Body of pancreas (tissue), 4 donors: ENCODE results near the gene DYNC1LI2.

ENCODE experiments used
- POLR2A ChIP-seq, 3 donors: fragments of 450-650 bp; IDR thresholded peaks; one replicate each; pipeline ENCODE4 v1.6.1; 2016; ENCODE audit warnings: antibody characterized with exemption in 3 of 3, mild to moderate bottlenecking in 2 of 3
- TF ChIP-seq, protein P1 (sequence below), 7 experiments: fragments of 450-650 bp in 4 of 7; fragments of 200-600 bp in 3 of 7; sonication (generic) in 3 of 7; IDR thresholded peaks; one replicate each; pipeline ENCODE4 v1.5.1; 2016 to 2019; ENCODE audit warnings: antibody characterized with exemption in 7 of 7

DNA sequence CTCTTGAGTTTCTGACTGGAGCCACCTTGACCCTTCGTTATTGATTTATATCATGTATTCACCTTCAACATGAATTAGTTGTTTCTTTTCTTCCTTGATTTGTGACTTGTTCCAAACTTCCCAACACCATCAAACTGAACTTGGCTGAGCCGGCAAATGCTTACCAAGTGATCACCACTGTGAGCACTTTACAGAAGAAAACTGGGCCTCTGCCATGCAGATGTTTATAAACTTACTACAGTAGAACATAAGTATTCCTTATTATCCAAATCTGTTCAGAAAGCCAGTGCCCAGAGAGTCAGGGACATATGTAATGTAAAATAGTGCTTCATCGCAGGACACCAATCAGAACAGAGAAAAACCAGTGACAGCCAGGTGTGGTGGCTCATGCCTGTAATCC lies 74.8 kb downstream of the DYNC1LI2 start:
- TF ChIP-seq, protein P1, sequence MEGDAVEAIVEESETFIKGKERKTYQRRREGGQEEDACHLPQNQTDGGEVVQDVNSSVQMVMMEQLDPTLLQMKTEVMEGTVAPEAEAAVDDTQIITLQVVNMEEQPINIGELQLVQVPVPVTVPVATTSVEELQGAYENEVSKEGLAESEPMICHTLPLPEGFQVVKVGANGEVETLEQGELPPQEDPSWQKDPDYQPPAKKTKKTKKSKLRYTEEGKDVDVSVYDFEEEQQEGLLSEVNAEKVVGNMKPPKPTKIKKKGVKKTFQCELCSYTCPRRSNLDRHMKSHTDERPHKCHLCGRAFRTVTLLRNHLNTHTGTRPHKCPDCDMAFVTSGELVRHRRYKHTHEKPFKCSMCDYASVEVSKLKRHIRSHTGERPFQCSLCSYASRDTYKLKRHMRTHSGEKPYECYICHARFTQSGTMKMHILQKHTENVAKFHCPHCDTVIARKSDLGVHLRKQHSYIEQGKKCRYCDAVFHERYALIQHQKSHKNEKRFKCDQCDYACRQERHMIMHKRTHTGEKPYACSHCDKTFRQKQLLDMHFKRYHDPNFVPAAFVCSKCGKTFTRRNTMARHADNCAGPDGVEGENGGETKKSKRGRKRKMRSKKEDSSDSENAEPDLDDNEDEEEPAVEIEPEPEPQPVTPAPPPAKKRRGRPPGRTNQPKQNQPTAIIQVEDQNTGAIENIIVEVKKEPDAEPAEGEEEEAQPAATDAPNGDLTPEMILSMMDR (IDR thresholded peaks at IDR 0.05): no peak
- no peak for TF ChIP-seq POLR2A (IDR thresholded peaks at IDR 0.05)
